Stomach smooth muscle (tissue), 2 donors: ENCODE results near the gene SCAF8.

Experiments used
- H3K27ac ChIP-seq: one replicate; pipeline ENCODE4 v1.7.0; 2013; ENCODE audit warnings: mild to moderate bottlenecking, low read length, inconsistent platforms
- H3K27me3 ChIP-seq, 2 donors: one replicate each; pipeline ENCODE4 v1.7.0; 2013; ENCODE audit warnings: low read length in 2 of 2; ENCODE audit not compliant: insufficient read depth in 2 of 2, control insufficient read depth in 1 of 2
- H3K36me3 ChIP-seq, 2 donors: one replicate each; pipeline ENCODE4 v1.7.0; 2013; ENCODE audit warnings: low read length in 2 of 2; ENCODE audit not compliant: control insufficient read depth in 2 of 2, insufficient read depth in 2 of 2
- H3K4me1 ChIP-seq: one replicate; pipeline ENCODE4 v1.7.0; 2013; ENCODE audit warnings: low read length; ENCODE audit not compliant: control insufficient read depth, insufficient read depth
- H3K4me3 ChIP-seq, 2 donors: one replicate each; pipeline ENCODE4 v1.7.0; 2013; ENCODE audit warnings: low read length in 2 of 2
- H3K9ac ChIP-seq, 2 donors: one replicate each; pipeline ENCODE4 v1.7.0; 2013; ENCODE audit warnings: low read length in 2 of 2, mild to moderate bottlenecking in 1 of 2
- H3K9me3 ChIP-seq, 2 donors: one replicate each; pipeline ENCODE4 v1.7.0; 2013; ENCODE audit warnings: low read length in 2 of 2; ENCODE audit not compliant: control insufficient read depth in 2 of 2
- donor health status: healthy.
- donor health status: Pancreatic carcinoma.

The SCAF8 gene

GRCh38 chr6:154782193-154782592 is 49.0 kb downstream of the SCAF8 start:
- no peak overlapping the region for H3K27ac ChIP-seq
- H3K9me3 ChIP-seq: no peaks in the 10 kb centered on the region
- H3K27me3 ChIP-seq: no peaks in the 10 kb centered on the region
- H3K9ac ChIP-seq: no peak overlapping the region
- H3K4me3 ChIP-seq: no peak overlapping the region
- no peaks in the 10 kb centered on the region for H3K4me1 ChIP-seq
- peaks cover 0 to 5% of the 10 kb centered on the region in 2 donors for H3K36me3 ChIP-seq

- no peaks in the 10 kb centered on the region for H3K9me3 ChIP-seq
- no peak overlapping the region for H3K4me3 ChIP-seq
- H3K36me3 ChIP-seq: peaks cover 0 to 12% of the 10 kb centered on the region in 2 donors
- H3K9ac ChIP-seq: no peak overlapping the region
- H3K4me1 ChIP-seq: no peaks in the 10 kb centered on the region
- H3K27ac ChIP-seq: no peak overlapping the region
- no peaks in the 10 kb centered on the region for H3K27me3 ChIP-seq
These were observed 50.0 kb downstream of the SCAF8 start for GRCh38 chr6:154783229-154783628.

GRCh38 chr6:154785075-154785474 is 51.9 kb downstream of the SCAF8 start:
- no peaks in the 10 kb centered on the region for H3K9me3 ChIP-seq
- H3K4me3 ChIP-seq: no peak overlapping the region
- H3K9ac ChIP-seq: no peak overlapping the region
- no peak overlapping the region for H3K27ac ChIP-seq
- no peaks in the 10 kb centered on the region for H3K27me3 ChIP-seq
- peaks cover 0 to 9% of the 10 kb centered on the region in 2 donors for H3K36me3 ChIP-seq
- H3K4me1 ChIP-seq: no peaks in the 10 kb centered on the region

- H3K27ac ChIP-seq: no peak overlapping the region
- H3K36me3 ChIP-seq: peaks cover 0 to 10% of the 10 kb centered on the region in 2 donors
- H3K9me3 ChIP-seq: no peaks in the 10 kb centered on the region
- no peak overlapping the region for H3K9ac ChIP-seq
- H3K27me3 ChIP-seq: no peaks in the 10 kb centered on the region
- H3K4me1 ChIP-seq: no peaks in the 10 kb centered on the region
- no peak overlapping the region for H3K4me3 ChIP-seq
These were observed 53.1 kb downstream of the SCAF8 start for GRCh38 chr6:154786144-154786868.

GRCh38 chr6:154791556-154792317 is 58.5 kb downstream of the SCAF8 start:
- Histone ChIP-seq H3K27ac (no peak overlapping the region), H3K4me1 (no peaks in the 10 kb centered on the region), H3K36me3 (peaks cover 0 to 18% of the 10 kb centered on the region in 2 donors), H3K9me3 (no peaks in the 10 kb centered on the region), H3K9ac (no peak overlapping the region), H3K4me3 (no peak overlapping the region), H3K27me3 (no peaks in the 10 kb centered on the region)

GRCh38 chr6:154792325-154792724 is 59.1 kb downstream of the SCAF8 start:
- Histone ChIP-seq H3K36me3 (peaks cover 0 to 18% of the 10 kb centered on the region in 2 donors), H3K4me3 (no peak overlapping the region), H3K27me3 (no peaks in the 10 kb centered on the region), H3K9me3 (no peaks in the 10 kb centered on the region), H3K9ac (no peak overlapping the region), H3K27ac (no peak overlapping the region), H3K4me1 (no peaks in the 10 kb centered on the region)

- H3K9ac ChIP-seq: no peak overlapping the region
- H3K9me3 ChIP-seq: no peaks in the 10 kb centered on the region
- no peaks in the 10 kb centered on the region for H3K27me3 ChIP-seq
- H3K4me3 ChIP-seq: no peak overlapping the region
- H3K27ac ChIP-seq: no peak overlapping the region
- peaks cover 0 to 19% of the 10 kb centered on the region in 2 donors for H3K36me3 ChIP-seq
- H3K4me1 ChIP-seq: no peaks in the 10 kb centered on the region
These were observed 59.5 kb downstream of the SCAF8 start for GRCh38 chr6:154792761-154793160.

GRCh38 chr6:154796484-154796883 is 63.3 kb downstream of the SCAF8 start:
- Histone ChIP-seq H3K27ac (no peak overlapping the region), H3K4me3 (no peak overlapping the region), H3K9ac (no peak overlapping the region), H3K9me3 (no peaks in the 10 kb centered on the region), H3K27me3 (no peaks in the 10 kb centered on the region), H3K36me3 (peaks cover 0 to 16% of the 10 kb centered on the region in 2 donors), H3K4me1 (no peaks in the 10 kb centered on the region)

GRCh38 chr6:154797857-154798256 is 64.6 kb downstream of the SCAF8 start:
- H3K27me3 ChIP-seq: no peaks in the 10 kb centered on the region
- no peaks in the 10 kb centered on the region for H3K9me3 ChIP-seq
- no peaks in the 10 kb centered on the region for H3K4me1 ChIP-seq
- H3K27ac ChIP-seq: no peak overlapping the region
- H3K4me3 ChIP-seq: no peak overlapping the region
- H3K9ac ChIP-seq: no peak overlapping the region
- peaks cover 0 to 16% of the 10 kb centered on the region in 2 donors for H3K36me3 ChIP-seq

- H3K27ac ChIP-seq: no peak overlapping the region
- H3K9ac ChIP-seq: no peak overlapping the region
- no peaks in the 10 kb centered on the region for H3K4me1 ChIP-seq
- no peaks in the 10 kb centered on the region for H3K27me3 ChIP-seq
- H3K36me3 ChIP-seq: peaks cover 0 to 11% of the 10 kb centered on the region in 2 donors
- no peak overlapping the region for H3K4me3 ChIP-seq
- H3K9me3 ChIP-seq: no peaks in the 10 kb centered on the region
These were observed 67.1 kb downstream of the SCAF8 start for GRCh38 chr6:154800338-154800737.
